ENCODE data around the gene REL.

DNA sequence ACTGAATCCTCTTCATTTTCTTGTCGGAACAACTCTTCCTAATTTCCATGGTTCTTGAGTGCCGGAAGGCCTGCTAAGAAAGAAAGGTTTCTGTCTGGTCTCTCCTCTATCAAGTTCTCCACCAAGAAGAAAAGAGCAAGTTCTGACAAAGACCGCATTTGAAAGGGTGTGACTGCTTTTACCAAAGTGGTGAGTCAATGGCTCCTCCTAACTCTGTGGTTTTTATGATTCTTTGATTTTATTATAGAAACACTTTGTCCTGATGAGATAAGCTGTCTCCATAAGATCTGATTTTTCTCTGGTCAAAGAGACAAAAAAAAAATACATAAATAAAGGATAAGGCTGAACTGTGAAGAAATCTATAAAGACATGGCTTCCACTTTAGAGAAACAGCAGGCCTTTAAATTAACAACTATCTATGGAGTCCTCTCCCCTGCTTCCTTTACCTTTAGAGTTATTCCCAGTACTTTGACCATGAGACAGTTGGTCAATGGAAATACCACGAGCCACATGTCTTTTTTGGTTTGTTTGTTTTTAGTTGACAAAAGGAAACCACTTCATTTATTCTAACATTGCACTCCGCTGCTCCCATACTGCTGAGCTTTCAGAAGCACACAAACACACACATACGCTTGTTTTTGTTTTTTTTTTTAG is 67.7 kb downstream of the REL start:
- no peak for TF ChIP-seq RARB (CRISPR knock-in tag; IDR thresholded peaks at IDR 0.05)
- TF ChIP-seq PPARA (CRISPR knock-in tag; IDR thresholded peaks at IDR 0.05; ENCODE audit: borderline replicate concordance) = no peak
- TF ChIP-seq ZC3H10 (CRISPR knock-in tag; IDR thresholded peaks at IDR 0.05) = no peak
- no peak for TF ChIP-seq ZFP30 (CRISPR knock-in tag; IDR thresholded peaks at IDR 0.05)
- no peak for TF ChIP-seq TOX (CRISPR knock-in tag; IDR thresholded peaks at IDR 0.05; ENCODE audit: borderline replicate concordance)
- TF ChIP-seq CREB5 (CRISPR knock-in tag; IDR thresholded peaks at IDR 0.05; ENCODE audit: low read depth) = no peak
- no peak for TF ChIP-seq BACH2 (CRISPR knock-in tag; IDR thresholded peaks at IDR 0.05; ENCODE audit: borderline replicate concordance)
- no peak for TF ChIP-seq PATZ1 (CRISPR knock-in tag; IDR thresholded peaks at IDR 0.05; ENCODE audit: borderline replicate concordance)
- TF ChIP-seq ARNTL (CRISPR knock-in tag; IDR thresholded peaks at IDR 0.05; ENCODE audit: borderline replicate concordance, low read depth) = no peak
- TF ChIP-seq ZFP3 (CRISPR knock-in tag; IDR thresholded peaks at IDR 0.05) = no peak
- TF ChIP-seq SNAI2 (CRISPR knock-in tag; IDR thresholded peaks at IDR 0.05) = no peak
- TF ChIP-seq ZNF565 (CRISPR knock-in tag; conservative IDR thresholded peaks at IDR 0.05; ENCODE audit: low read depth) = no peak
- TF ChIP-seq TSHZ2 (CRISPR knock-in tag; IDR thresholded peaks at IDR 0.05) = no peak

All from SK-N-SH treated with all-trans-retinoic acid at 6 μM for 48 hours (cell line).